Gastrocnemius medialis (tissue), 4 donors: ENCODE data around the gene CHCHD10.
"Not testable (repeated sequence)": the region's sequence is repeated elsewhere in the genome, so short reads cannot be mapped to it uniquely, and the experiment has no call there.

Experiments
- CTCF ChIP-seq, 5 experiments: fragments of 450-650 bp in 3 of 5; fragments of 200-600 bp in 2 of 5; sonication (generic) in 2 of 5; IDR thresholded peaks in 4 of 5; conservative IDR thresholded peaks in 1 of 5; 1 replicate in 4 of 5; 2 replicates in 1 of 5; pipeline ENCODE4 v1.5.1; 2016 to 2019; ENCODE audit warnings: antibody characterized with exemption in 5 of 5, mild to moderate bottlenecking in 3 of 5, moderate library complexity in 3 of 5
- POLR2A ChIP-seq, 2 donors: fragments of 450-650 bp; IDR thresholded peaks; one replicate each; pipeline ENCODE4 v1.6.1; 2017; ENCODE audit warnings: antibody characterized with exemption in 2 of 2, mild to moderate bottlenecking in 2 of 2, moderate library complexity in 2 of 2

- not testable (repeated sequence) for TF ChIP-seq POLR2A (IDR thresholded peaks at IDR 0.05); CTCF (IDR thresholded peaks at IDR 0.05 in 4 of 5, conservative IDR thresholded peaks at IDR 0.05 in 1 of 5)
Observed at GRCh38 chr22:23728108-23728507, 39.7 kb downstream of the CHCHD10 start.
